NOMO-1 (cell line): ENCODE results near the gene ESRP2.
A peak's percentile ranks its signal among the peaks of the same experiment; 100 is the strongest.

Experiments
- DNase-seq, 2 experiments: peaks; one replicate each; lab custom pipeline; 2025; ENCODE audit not compliant: unreplicated experiment in 2 of 2; lab: John Stamatoyannopoulos, UW

The ESRP2 gene

DNA sequence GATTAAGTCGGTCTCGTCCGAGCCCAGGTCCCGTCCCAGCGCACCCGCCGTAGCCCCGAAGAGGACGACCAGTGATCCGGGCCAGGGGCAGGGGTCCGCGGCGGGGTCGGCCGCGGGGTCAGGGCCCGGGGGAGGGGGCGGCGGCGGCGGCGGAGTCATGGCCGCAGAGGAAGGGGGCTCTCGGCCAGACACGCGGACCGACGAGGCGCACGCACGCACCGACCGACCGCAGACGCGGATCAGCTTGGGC lies at the start of gene ESRP2:
Gene ESRP2, minus strand, starts transcription at position 241 of the 250 bp plus-strand sequence. Its CDS starts 82 bp downstream, at position 159.
- DNase-seq = no peak

DNA sequence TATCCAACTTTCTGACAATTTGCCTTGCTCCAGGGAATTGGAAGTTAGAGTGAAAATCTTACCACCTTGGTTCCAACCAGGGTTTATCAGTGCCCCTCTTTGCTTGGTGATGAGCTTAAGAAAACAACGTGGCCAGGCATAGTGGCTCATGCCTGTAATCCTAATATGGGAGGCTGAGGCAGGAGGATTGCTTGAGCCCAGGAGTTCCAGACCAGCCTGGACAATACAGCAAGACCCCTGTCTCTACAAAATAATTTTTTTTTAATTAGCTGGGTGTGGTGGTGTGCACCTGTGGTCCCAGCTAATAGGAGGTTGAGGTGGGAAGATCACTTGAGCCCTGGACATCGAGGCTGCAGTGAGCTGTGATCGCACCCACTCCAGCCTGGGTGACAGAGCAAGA lies 49.8 kb upstream of the ESRP2 start:
- DNase-seq = no peak

DNA sequence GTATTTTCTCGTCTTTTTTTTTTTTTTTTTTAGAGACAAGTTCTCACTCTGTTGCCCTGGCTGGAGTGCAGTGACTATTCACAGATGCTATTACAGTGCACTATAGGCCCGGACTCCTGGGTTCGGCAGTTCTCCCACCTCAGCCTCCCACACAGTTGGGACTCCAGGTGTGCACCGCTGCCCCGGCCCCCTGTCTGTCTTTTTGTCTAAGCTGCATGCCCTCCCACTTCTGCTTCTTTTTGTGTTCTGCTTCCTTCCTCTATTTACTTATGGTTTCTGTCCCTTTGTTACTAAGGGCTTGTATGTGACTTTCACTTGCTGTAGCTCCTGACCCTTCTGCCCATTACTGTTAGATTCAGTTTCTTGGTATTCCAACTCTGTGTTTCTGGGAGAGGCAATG lies 48.9 kb upstream of the ESRP2 start:
- peak; percentile 74 to 79 for DNase-seq

DNA sequence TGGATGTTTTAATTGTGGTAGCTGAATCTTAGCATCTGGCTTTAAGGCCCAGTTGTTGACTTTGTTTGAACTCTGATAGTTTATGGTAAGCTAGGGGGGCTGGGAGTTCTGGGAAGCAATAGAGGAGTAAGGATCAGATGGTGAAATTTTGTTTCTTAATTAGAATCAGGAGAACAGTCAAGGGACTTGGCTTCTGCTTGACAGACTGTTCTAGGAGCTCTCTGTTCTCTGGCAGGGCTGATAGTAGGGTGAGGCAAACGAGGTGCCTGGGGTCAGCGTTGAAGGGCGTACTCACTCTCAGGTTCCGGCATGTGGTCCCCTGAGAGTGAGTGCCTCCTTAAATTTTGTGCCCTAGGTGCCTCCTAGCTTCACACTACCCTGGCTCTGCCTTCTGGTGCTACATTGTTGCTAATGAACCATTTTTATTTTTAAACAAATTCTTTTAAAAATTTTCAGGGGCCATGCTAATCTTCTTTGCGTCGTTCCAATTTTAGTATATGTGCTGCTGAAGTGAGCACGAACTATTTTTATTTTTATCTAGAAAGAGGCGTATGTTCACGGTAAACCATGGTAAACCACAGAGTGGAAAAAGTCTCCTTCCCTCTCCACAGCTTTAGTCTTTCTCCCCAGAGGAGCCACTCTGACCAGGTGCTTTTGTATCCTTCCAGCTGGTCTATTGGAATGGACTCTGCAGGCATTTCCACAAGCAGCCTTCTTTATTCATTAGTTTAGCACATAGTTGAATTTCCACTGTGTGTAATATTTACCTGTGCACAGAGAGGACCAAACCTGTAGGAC lies 48.1 kb upstream of the ESRP2 start:
- DNase-seq = no peak

DNA sequence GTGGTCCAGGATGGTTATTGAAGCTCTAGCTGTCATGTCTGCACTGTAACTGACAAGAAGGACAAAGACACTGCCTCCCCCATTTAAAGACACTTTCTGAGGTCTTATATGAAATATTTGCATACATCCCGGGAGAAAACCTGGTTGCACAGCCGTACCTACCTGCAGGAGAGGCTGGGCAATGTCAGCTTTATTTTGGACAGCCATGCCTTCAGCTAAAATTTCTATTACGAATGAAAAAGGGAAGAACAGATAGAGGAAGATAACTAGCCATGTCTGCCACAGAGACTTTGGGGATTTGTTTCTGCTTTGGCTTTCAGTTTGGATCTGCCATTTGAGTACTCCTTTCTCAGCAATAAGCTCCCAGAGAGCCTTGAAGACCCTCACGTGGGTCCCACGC lies 47.4 kb upstream of the ESRP2 start:
- peak in 1 of 2 experiments; percentile 37 for DNase-seq

DNA sequence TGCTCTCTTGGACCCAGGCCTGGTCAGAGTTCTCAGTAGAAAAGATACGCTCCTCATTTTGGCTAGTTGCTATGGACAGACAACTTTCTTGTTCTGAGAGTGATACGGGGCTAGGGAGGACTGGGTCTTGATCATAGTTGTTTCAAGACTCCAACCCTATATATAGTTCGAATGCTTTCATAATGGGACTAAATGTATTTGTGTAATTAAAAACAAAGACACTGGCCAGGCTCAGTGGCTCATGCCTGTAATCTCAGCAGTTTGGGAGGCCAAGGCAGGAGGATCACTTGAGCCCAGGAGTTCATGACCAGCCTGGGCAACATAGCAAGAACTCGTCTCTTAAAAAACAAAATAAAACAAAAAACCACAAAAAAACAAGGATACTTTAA lies 46.1 kb upstream of the ESRP2 start:
- no peak for DNase-seq

DNA sequence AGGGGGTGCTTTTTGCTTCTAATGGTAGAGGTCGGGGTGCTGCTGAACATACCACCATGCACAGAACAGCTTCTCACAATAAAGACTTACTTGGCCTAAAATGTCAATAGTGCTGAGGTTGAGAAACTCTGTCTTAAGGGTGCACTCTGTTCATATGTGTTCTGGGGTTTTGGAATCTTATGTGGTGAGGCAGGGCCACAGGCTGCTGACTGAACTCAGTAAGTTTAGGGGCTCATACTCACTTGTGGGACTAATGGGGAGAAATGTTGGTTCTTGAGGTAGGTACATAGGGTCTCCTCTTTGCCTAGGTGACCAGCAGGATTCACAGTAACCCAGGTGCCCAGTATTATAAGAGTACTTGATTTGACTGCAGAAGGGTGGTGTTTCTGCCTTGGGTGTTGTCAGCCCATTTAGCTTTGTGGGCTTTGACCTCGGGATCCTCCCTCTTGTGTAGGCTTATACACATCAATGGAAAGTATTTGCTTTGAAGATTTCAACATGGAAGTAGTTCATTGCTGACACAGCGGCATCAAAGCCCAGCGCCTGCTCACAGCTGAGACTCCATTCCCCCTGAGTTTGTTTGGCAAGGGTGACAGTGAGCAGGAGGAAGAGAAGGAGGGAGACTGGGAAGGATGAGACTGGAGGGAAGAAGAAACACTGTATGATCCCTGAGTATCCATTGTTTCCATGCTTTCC lies 45.6 kb upstream of the ESRP2 start:
- no peak for DNase-seq

DNA sequence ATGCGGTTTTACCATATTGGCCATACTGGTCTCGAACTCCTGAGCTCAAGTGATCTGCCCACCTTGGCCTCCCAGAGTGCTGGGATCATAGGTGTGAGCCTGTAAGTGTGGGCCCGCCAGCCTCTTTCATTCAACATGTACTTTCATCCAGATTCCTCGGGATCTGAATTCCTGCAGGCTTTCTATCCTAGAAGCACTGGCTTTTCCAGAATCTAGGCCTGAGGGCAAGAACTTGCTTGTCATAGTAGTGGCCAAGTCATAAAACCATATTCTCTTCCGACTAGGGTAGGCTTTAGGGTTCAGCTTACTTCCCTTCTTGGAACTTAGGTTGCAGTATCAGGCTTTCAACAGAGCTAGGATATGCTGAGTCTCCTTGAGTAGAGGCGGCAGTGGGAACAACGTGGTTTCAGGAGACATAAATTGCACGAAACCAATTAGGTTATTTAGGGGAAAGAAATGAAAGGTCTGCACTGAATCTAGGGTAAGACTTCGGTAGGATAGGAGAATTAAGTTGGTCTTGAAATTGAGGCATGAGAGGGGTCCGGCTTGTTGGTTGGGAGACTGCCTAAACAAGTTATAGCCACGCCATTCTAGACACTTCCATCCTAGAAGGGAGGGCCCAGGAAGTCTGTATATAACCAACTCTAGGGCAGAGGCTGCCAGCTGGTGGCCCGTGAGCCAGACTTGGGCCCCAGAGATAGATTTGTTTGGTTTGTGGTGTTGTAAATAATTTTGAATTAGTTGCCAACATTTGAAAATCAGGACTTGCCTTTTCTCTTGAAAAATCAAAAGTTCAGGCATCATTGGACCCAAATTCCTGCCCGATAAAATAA lies 44.0 kb upstream of the ESRP2 start:
- DNase-seq = no peak

DNA sequence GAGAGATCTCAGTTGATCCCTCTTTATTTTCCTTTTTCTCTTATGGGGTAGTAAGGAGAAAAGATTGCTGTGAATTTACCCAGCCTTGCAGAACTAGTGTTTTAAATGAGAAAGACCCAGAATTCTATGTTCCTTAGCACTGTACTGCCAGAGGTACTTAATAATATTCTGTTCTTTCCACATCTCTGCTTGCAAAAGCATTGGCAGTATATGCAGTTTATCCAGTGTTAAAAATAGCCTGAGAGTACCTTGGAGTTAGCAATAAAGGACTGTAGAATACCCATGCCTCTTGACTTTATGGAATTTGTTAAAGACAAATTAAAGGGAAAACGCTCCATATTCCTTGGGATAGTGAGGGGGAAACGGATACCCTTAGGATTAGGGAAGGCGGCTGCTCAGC lies 40.3 kb upstream of the ESRP2 start:
- no peak for DNase-seq

DNA sequence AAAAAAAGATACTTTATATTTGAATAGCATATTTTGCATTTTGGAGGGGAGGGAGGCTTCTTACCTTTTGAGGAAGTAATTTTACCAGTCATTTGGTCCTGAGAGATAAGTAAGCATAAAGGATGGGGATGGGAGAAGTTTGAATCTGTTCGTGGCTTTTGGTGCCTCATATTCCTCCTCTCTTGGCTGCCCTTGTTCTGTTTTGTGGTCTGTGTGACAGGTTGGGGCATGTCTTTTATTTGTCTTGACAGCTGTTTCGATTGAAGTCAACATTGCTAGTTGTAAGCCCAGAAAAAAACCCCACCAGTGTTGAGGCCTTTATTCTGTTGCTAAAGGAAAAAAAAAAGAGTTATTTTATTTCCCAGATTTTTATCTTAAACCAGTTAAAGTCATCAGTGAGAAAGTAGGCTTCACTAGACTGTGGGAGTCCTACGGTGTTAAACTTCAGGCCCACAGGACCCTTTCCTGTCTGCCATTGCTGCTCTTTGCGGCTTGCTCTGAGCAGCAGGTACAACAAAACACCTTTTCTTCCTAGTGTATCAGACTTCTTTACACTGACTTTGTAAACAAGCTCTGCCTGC lies 39.8 kb upstream of the ESRP2 start:
- peak; percentile 31 to 63 for DNase-seq

DNA sequence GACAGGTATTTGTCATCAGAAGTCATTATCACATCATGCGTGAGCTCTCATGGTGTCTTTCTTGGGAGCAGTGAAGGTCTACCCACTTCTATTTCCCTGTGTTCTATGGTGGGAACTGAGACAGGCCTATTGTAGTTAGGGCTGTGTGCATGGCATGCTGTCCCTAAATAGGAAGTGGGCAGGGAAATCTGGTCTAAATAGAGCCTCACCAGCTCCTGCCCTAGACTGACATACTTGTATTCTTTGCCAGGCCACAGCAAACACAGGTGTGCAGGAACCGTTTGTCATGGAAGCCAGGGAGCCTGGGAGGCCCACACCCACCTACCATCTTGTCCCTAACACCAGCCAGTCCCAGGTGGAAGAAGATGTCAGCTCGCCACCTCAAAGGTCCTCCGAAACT lies 38.5 kb upstream of the ESRP2 start:
- no peak for DNase-seq

DNA sequence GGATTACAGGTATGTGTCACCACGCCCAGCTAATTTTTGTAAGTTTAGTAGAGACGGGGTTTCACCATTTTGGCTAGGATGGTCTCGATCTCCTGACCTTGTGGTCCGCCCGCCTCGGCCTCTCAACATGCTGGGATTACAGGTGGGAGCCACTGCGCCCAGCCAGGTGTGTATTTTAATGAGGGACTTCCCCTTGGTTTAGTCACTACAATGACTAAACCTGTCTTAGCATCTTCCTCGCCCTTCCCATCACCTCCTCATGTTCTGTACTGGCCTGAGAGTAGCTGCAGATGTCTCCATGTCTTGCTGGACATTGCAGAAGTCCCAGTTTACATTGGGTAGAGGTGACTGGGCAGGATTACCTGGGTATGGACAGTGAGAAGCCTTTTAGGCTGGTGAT lies 38.0 kb upstream of the ESRP2 start:
- no peak for DNase-seq

DNA sequence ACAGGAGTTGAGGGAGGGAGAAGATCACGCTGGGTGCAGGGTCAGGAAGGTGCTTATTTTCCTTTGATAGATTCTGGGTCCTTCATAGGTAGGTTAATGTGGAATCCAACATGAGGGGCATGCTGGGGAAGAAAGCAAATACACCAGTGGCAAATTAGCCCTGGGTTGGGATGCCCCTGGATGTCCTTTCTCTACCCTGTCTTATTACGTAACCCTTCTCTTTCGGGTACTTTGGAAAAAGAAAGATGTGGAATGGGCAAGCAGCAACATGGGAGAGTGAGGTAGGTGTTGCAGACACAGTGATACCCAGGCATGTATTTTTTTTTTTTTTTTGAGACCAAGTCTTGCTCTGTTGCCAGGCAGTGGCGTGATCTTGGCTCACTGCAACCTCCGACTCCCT lies 37.5 kb upstream of the ESRP2 start:
- no peak for DNase-seq

DNA sequence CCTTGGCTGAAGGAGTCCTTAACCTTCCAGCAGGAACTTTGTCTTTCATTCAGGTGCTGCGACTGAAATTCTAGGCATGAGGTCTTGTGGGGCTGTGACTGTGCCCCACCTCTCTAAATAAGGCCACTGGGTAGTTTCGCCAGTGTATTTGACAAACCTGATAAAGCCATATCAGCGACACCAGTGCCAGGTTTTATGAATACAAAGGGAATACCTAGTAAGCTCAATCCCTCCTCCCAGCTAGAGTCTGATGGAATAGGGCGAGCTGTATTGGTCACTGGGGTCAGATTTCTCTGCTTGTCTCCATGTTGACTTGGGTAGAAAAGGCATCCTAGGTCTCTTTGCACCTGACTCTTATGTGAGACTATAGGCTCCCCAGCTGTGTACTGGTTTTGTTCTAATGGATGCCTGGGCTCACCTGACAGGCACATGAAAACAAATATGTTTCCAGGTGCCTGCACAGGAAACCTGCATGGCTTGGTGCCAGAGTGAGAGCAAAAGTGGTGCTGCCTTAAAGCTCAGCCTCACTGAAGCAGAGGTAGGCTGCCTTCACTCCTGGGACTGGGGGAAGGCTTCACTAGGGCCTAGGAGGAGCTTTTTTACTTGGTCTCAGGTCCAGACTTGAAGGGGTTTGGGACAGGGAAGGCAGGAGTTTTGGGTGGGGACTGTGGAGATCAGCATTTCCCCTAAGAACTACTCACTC lies 36.7 kb upstream of the ESRP2 start:
- no peak for DNase-seq

DNA sequence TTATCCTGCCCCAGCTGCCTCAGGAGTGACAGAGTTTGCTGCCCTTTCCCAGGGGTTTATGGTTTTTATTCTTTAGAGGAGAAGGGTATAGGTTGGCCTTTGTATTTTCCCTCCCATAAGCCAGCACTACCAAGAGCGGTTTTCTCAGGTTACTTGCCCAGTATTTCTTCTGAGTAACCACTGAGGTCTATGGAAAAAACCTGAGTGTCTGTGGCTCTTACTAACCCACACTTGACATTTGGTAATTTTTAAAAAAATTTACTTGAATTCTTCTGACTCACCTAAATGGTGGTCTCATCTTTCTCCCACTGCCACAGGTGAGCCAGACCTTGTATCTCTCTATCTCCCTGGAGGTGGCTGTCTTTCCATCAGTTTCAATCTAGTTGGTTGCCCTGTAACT lies 34.4 kb upstream of the ESRP2 start:
- DNase-seq = no peak

DNA sequence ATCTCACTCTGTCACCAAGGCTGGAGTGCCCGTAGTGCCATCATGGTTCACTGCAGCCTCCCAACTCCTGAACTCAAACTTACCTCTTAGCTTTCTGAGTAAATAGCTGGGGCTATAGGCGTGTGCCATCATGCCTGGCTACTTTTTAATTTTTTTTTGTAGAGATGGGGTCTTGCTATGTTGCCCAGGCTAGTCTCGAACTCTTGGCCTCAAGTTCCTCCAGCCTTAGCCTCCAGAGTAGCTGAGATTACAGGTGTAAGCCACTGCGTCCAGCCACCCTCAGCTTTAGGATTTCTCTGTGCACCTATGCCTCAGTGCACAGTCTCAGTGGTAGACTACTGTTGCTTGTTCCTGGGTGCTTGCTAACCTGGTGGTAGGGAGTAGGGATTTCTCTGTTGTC lies 33.9 kb upstream of the ESRP2 start:
- no peak for DNase-seq

DNA sequence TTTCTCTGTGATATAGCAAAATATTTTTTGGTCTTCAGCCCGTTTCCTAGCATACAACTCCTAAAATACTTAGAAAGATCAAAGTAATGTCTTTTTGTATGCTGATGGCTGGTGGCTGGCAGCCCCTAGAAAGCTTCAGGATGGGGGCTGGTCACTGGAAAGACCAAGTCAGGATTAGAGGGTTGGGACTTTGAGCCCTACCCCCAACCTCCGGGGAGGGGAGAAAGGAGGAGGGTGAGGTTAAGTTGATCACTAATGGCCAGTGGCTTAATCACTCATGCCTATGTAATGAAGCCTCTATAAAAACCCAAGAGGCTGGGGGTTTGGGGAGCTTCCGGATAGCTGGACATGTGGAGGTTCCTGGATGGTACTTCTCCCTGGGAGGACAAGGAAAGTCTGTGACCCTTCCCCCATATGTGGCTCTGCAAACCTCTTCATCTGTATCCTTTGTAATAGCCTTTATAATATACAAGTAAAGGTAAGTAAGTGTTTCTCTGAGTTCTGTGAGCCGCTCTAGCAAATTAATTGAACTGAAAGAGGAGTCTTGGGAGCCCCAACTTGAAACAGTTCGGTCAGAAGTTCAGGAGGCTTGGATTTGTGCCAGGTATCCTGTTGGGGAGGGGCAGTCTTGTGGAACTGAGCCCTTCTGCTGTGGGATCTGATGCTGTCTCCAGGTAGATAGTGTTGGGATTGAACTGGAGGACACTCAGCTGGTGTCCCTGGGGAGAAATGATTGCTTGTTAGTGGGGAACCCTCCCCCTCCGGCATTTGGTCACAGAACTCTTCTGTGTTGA lies 31.9 kb upstream of the ESRP2 start:
- no peak for DNase-seq

DNA sequence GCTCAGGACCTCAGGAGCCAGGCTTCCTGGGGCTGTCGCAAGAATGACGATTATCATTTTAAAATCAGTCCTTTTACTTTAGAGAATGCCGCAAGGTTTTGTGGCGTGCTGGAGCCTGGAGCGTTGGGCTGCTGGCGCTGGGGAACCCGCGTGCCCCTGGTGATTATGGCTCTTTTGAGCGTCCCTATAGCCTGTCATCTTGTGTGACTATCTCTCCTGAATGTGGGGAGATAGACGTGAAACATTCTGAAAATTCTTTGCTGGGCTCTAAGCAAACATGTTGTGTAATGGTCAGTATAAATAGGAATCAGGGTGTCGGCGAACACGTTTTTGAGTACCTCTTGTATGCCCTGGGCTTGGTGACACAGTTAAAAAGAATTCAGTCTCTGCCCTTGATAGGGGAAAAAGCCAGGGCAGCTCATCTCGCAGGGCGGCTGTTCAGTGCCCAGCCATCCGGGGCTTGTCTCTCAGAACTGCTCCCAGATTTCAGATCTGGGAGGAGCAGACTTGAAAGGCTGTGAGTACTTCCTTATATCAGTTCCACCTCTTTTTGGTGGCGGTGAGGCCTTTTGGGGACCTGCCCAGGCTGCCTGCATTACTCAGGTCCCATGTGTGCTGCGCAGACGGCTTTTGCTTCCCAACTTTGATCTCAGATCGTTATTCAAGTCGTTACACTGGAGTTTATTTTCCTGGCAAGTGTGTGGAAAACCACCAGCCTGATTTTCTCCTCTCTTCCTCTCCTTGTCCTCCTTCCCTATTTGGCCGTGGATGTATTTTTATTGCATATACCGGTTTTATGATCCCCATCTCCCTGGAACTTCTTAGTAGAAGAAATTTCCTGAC lies 29.4 kb upstream of the ESRP2 start:
- DNase-seq = peak; percentile 62 to 67
